ENCODE data around the gene SPARCL1.

Gene SPARCL1

DNA sequence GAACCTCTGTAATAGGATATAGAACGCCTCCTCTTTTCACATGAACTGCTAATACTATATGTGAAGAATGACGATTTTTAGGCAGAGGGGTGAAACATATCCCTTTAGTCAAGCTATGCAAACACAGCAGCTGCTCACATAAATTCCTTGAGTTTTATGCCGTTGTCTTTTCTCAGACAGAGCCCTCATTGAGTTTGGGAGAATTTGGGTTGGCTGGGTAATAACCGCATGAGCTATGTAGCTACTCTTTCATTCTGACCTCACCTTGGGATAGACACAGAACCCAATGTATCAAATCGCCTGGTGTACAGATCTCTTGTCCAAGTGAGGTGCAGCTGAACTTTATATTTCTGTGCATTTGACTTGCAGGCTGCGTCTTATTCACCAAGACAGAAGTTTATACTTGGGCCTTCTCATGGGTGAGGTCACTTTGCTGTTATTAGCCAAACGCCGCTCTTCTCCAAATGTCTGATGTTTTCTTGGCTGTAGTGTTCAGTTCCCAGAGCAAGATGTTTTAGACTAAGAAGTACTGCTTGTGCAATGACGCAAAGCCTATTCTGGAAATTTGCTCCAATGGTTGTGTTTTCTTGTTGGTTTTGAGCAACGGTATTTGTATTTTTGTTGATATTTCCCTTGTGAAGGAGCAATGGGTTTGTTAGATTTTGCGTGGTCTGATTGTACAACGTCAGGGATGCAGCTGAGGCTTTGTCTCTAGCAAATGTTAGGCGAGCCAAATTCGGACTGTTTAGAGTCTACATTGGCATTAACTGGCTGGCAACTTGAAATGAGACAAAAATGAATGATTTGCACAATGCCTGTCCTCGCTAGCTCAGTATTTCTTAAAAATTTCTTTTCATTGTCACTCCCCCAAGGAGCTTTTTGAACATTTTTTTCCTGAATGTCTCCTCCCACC, 11.2 kb upstream of the SPARCL1 start:
- DNase-seq (ENCODE audit: low read depth in 2 of 2), result no peak

DNA sequence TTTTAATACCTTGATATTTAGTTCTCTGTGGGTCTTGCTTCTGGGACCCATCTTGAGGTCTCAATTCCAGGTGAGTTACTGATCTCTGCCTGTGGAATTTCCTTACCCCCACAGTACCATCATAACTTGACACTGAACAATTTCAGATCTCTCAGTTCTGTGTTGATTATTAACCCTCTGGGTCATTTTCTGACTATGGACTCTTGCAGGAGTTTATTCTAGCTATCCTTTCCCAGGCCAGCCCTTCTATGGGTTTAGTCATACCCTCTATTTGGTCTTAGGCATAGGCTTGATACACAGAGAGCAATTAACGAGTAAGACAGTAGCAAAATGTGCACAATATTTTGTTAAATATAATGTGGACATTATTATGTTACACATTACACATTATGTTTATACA, 3.7 kb upstream of the SPARCL1 start:
- DNase-seq (ENCODE audit: low read depth in 2 of 2), result no peak

DNA sequence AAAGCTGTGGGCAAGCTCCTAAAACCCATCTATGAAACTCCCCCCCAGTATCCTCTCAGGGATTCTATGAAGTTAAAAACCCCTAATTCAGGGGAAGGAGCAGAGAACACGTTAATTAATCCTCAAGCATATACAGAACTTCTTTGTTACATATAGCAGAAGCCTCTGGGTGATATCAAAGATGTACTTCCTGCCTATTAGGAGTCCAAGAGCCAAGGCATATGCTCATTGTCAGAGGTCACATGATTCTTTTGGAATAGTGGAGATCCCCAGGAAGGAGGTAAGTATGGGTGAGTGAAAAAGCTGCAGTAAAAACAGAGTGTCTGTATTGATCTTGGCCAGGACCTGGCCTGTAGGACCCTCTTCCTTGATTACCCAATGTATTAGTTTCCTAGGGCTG, 2.9 kb upstream of the SPARCL1 start:
- no peak for DNase-seq (ENCODE audit: low read depth in 2 of 2)

DNA sequence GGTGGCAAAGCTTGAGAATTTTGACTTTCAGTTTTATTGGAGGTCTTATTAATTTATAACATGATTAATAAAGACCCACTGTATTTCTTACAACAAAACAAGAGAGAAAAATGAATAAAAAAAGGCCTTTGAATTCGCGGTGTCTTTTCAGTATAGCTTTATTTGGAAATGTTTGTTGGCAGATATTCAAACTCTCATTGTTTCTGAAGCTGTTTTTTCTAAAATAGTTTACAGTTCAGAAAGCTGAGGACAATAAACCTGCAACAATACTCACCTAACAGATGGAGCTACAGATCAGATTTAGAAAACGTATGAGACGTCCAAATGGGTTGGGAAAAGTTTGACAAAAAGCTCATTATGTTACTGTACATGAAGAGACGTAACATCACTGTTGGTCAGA, 2.4 kb upstream of the SPARCL1 start:
- DNase-seq (ENCODE audit: low read depth in 2 of 2), result no peak

DNA sequence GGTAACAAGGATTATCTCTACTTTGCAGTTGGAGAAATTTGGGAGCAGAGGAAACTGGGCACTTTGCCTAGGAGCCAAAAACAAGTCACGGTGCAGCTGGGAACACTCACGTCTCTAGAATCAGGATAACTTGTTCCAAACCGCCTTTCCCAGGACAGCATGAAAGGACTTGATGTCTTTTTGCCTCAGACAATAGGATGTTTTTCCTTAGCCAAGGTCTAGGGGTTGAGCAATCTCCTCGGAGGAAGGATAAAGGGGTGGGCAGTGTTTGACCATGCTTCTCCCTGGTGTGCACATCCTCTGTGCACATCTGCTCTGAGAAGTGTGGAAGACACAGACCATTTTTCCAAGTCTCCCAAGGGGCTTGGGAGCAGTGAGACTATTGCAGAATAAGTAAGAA, 1.7 kb upstream of the SPARCL1 start:
- DNase-seq (ENCODE audit: low read depth in 2 of 2), result no peak

DNA sequence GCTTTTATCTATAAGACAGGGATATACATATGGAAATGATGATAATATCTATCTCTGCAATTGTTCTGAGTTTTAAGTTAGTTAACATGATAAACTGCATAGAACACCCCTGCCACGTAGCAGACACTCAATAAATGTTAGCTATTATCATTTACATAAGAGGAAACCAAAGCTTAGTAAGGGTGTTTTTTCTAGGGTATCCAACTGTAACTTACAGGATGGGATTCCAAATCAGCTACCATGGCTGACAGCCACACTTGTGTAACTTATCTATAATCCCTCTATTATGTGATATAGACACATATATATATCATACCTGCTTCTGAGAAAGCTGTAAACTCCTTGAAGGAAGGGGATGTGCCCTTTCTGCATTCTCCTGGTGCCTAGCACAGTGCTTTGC, 1.1 kb upstream of the SPARCL1 start:
- DNase-seq (ENCODE audit: low read depth in 2 of 2), result no peak

DNA sequence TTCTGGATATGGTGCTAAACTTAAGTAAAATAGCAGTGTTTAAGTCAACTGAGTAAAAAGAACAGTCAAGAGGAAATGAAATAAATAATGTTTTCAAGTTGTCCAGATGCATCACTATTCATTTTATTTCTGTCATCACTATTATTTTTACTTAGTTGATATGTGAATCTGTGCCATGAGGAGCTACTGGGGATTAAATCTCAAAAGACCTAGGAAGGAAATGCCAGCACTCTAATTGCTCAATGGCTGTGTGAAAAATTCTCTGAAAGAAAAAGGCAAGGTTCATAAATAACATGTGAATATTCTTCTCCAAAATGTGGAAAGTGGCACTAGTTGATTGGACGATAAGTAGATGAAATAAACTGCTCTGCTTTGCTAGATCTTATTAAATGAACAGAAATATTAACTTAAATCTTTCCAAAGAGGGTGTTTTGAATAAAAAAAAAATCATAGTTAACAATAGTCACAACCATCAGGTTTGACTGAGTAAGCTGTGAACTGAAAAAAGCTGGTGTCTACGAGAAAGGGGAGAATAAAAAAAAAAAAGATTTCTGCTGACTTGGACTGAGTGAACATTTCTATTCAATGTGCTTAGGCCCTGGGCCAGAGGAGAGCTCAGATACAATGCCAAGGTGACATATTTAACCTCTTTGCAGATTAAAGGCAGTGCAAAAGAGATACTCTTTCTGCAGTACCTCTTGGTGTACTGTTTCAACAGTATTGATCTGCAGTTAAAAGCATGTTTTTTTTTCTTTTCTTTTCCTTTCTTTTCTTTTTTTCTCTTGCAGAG, 1.6 kb downstream of the SPARCL1 start:
- DNase-seq (ENCODE audit: low read depth in 2 of 2), result no peak

DNA sequence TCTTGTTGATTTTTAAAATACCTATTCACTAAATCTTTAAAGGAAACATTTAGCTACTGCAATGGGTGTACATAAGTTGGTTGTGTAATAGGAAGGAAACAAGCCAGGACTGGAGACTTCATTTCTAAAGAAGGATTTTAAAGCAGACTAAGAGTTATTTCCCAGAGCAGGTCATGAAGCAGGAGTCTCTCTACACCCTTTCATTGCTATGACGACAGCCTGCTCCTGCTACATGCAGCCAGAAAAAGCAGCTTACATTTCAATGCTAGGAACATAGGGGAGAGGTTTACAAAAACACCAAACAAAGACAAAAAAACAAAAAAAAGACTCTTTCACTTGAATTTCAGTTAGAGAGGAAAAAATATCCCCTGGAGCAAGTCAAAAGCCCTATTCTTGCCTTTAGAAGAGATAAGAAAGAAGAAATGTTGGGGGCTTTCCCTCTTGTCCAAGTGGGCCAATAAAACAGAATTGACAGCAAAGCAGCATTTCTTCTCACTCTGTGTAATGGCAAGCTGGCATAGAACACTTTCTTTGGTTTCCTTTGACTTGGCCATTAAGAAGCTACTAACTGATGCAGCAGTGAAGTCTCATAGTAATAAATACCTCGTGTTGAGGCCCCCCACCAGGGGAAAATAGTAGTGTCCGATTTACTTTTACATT, 3.4 kb downstream of the SPARCL1 start:
- no peak for DNase-seq (ENCODE audit: low read depth in 2 of 2)

DNA sequence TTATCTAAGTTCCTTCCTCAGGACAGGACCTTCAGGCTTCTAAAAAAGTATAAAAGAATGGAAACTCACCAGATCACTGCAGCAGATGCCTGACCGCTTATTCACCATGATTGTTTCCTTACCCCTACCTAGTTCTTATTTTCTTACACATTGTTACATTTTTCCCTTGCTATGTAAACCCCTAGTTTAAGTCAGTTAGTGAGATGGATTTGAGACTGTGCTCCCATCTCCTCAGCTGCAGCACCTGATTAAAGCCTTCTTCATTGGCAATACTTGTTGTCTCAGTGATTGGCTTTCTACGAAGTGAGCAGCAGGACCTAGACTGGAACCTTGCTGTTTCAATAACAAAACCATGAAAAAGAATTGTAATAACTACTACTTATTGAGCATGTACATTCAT, 4.7 kb downstream of the SPARCL1 start:
- no peak for DNase-seq (ENCODE audit: low read depth in 2 of 2)

DNA sequence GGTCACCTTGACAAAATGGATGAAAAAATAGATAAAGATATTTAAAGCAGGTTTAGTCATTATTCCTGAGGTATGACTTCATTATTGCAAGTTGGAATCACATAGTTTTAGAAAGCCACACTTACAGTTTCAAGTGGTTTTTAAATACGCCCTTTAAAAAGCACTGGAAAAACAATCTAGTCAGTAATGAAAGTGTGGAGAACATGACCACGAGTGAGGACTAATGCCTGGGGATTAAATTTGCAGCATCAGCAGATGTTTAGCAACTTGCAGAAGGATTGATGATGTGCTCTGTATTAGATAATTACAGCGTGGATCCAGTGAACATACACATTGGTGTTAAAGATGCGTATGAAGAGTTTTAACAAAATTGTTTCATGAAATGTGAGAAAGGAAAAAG, 5.9 kb downstream of the SPARCL1 start:
- DNase-seq (ENCODE audit: low read depth in 2 of 2), result no peak

DNA sequence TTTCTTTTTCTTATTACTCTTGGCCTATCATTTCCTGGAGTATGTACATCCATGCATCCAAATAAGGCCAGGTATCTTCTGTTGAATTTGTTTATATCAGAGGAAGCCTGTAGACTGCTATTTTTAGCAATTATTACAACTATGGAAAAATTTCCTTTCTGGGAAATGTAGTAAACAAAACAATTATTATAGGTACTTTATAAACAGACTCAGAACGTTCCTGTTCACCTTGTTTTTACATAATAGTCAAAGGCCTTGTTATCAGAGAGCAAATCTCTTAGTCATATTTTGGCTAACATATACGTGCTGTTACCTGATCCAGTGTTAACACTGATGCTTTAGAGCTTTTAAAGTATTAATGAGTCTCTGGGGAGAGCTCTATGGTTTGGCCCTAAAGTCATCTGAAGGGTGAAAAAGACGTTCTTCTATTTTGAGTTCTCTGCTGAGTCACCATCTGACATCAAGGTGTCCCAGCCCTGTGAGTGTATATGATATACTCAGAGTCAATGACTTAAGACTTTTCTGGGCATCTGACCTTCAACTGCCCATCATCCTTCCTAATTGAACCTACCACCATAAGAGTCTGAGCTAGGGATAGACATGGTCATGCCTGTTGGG, 7.3 kb downstream of the SPARCL1 start:
- no peak for DNase-seq (ENCODE audit: low read depth in 2 of 2)

DNA sequence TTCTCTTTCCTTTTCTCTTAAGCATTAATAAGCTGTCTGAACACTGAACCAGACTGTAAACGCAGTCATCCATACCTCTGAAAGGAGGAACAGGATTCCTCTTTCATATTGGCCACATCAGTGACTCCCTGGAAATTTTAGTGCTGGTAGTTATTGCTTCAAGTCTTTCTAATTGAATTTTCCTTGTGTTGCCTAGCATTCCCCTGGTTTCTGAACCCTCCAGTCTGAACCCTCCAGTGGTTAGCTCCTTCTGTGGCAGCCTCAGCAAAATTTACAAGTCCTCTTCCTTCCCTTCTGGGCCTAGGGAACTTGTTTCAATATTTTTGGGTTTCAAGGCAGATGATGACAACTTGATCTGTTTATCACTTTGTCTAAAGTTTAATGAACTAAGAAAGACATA, 7.9 kb downstream of the SPARCL1 start:
- no peak for DNase-seq (ENCODE audit: low read depth in 2 of 2)

DNA sequence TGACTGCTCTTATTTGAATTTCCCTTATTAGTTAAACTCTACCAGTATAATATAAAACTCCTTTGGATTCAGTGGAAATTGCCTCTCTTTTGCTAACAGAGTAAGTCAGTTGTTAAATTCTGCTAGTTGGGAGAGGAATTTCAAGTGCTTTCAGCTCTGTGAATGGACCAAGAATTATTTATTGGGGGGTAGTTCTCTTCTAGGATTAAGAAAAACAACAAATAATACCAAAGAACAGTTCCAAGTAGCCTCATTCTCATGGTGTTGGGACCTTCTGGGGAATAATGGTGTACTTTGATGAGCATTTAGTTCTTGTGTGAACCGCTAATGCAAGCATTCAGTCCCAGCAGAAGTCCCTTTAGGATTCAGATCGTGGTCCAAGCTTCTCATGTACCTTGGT, 11.6 kb downstream of the SPARCL1 start:
- no peak for DNase-seq (ENCODE audit: low read depth in 2 of 2)

DNA sequence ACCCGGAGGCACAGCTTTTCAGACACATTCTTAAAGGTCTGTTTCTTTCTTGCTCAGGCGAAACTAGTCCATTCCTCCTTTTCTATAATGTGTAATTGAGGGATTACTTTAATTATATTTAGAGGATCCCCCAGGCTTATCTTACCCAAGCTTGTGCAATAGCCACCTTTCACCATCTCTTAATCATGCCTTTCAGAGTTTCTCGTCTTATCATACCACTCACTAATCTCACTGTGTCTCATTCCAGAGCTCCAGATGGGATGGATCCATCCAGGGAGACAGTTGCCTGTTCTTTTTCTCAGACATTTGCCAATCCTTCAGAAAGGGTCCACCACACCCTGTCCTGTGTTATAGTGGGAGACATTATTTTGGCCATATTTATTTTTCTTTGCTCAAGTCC, 12.5 kb downstream of the SPARCL1 start:
- no peak for DNase-seq (ENCODE audit: low read depth in 2 of 2)

DNA sequence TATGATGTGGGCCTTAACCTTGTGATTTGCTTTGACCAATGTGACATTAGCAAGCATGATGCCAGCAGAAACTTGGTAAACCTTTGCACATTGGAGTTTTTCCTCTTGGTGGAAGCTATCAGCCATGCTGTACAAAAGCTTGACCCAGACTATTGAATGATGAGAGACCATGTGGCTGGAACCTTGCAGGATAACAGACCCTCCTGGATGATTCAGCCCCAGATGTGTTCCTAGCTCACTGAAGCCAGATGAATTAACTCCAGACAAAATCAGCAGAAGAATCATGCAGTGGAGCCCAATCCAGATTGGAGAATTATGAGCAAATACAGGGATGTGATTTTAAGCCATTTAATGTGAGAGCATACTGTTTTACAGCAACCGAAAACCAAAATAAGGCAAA, 16.8 kb downstream of the SPARCL1 start:
- no peak for DNase-seq (ENCODE audit: low read depth in 2 of 2)

DNA sequence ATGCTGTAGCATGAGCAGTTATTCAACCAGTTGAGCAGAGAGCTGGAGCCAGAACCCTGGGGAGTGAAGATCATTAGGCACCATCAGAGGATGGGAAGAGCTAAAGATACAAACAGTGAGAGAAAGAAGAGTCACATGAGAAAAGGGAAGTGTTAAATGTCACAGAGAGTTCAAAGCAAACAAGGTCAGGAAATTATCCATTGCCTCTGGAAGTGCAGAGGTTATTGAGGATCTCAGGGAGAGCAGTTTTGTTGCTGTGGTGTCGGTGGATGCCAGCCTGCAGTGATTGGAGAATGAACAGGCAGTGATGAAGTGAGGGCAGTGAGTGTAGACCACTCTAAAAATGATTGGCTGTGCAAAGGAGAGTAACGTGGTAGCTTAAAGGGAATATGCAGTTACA, 17.7 kb downstream of the SPARCL1 start:
- DNase-seq (ENCODE audit: low read depth in 2 of 2), result no peak

DNA sequence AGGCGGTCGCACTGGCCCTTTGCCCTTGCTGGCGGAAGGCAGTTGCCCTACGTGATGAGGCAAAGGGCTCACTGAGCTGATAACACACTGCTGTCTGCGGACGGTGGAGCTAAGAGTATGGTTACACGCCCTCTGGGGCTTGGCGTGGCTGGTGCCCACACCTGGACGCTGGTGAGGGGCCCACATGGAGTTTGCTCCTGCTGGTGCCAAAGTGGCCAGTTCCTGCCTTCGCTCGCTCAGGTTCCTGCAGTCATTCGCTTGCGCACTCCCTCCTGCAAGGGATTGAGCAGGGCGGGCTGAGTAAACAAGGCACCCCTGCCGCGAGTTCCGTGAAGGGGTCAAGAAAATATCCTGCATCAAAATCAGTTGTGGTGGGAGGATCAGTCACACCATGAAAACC, 18.4 kb downstream of the SPARCL1 start:
- no peak for DNase-seq (ENCODE audit: low read depth in 2 of 2)

DNA sequence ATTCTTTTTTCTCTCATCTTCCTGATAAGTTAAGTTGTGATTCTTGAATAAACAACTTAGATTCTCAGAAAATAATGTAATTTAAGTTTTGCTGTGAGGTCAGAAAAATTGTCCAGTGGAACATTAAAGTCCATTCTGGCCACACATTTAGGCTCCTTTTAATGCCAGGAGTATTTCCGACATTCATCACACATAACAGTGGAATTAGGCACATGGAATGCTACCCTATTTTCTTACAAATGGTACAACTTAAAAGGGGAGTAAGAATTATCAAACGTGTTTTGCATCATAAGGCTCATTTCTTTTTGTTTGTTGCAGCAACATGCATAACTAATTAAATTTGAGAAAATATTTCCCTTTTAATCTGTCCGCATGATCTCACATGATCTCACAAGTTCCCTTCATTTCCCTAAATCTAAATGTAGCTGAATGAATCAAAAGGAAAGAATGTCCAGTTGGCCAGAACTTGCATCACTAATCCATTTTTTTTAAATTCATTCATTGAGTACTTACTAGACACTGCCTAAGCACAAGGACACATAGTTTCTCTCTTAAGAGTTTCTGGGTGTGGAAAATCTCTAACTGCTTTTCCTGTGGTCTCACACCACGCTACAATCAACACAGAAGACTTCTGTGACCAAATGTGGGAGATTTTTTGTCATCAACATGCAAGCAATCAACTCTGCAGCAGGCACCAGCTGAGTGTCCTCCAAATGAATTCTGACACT, 22.0 kb downstream of the SPARCL1 start:
- no peak for DNase-seq (ENCODE audit: low read depth in 2 of 2)

DNA sequence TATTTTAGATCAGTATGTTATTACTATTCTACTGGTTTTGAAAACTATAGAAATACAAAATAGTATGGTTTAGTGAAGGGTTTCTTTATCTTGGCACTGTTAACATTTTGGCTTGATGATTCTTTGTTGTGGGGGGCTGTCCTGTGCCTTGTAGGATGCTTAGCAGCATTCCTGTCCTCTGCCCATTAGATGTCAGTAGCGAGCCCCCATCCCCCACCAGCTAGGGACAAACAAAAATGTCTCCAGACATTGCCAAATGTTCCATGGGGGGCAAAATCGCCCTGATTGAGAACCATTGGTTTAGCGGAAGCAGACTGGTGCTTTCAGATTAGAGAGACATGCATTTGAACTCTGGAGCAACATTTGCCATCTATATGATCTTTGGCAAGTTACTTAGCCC, 23.3 kb downstream of the SPARCL1 start:
- DNase-seq (ENCODE audit: low read depth in 2 of 2), result no peak

DNA sequence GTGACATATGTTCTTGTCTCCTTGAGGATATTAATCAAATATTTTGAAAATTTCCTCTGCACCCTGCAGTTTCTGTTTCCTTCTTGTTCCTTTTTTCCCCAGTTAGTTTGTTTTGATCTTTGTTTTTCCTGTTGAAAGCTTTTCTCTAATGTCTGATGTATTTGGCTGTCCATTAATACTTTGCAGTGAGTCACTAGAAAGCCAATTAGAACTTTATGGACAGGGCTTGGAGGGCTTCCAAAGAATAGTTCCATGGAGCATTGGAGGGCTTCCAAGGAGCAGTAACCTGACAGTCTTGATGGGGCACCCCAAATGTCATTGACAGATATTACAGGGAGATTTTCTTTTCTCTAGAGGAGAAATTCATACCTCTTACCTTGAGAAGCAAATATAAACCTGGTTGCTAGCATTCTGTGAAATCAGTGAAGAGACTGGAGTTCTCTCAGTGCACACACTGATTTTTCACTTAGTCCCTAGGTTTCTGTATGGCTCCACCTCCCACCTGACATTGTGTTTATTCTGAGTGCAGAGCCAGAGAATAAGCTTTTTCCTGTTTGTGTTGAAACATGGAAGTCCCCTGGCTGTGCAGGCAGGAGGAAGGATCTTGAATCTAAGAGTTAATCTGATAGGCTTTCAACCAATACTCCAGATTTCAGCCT, 26.5 kb downstream of the SPARCL1 start:
- DNase-seq (ENCODE audit: low read depth in 2 of 2), result no peak

DNA sequence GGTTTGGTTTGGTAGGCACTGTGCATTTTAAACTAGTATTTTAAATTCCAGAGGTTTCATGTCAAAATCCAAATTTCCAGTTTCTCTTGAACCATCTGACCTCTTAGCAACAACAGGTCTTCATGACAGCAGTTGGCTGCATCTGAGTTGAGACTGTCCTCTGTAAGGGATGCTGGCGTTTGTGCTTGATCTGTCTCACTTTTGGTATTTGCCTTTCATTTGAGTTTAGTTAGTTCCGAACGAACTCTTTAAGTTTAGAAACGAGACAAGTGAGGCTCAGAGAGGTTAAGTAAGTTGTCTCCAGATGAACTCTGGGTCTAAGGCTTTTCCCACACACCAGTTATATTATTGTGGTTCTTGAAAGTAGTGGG, 29.1 kb downstream of the SPARCL1 start:
- no peak for DNase-seq (ENCODE audit: low read depth in 2 of 2)
